IPS DF 4.7 (cell line): ENCODE measurements around the gene KIF26B.
"Not testable (repeated sequence)": the region's sequence is repeated elsewhere in the genome, so short reads cannot be mapped to it uniquely, and the experiment has no call there.

Source experiments
- DNase-seq: peaks from one replicate; pipeline ENCODE4 v3.0.0-alpha.2; 2013; ENCODE audit warnings: low spot score; ENCODE audit errors: extremely low read depth

KIF26B gene

GRCh38 chr1:245622332-245623014, 467.7 kb downstream of the KIF26B start:
- DNase-seq: peak; percentile 5

- no peak for DNase-seq
Observed at GRCh38 chr1:245641384-245641783, 486.6 kb downstream of the KIF26B start.

GRCh38 chr1:245645406-245645805, 490.6 kb downstream of the KIF26B start:
- DNase-seq: no peak

DNA sequence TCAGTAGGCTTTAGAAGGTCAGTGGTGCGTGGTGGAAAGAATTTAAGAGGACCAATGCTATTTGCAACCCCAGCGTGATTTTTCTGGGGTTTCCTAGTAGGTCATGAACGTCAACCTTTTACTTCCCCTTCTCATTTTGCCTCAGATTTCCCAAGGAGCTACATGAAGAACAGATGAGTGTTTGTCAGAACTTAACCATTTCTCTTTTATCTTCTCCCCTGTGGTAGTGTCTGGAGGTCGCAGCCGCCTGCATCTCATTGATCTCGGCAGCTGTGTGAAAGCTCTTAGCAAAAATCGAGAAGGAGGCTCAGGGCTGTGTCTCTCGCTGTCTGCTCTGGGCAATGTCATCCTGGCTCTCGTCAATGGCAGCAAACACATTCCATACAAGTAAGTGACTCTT, 491.1 kb downstream of the KIF26B start:
- no peak for DNase-seq

GRCh38 chr1:245648749-245649522, 494.2 kb downstream of the KIF26B start:
- DNase-seq: no peak

GRCh38 chr1:245649666-245650065, 494.9 kb downstream of the KIF26B start:
- no peak for DNase-seq

DNA sequence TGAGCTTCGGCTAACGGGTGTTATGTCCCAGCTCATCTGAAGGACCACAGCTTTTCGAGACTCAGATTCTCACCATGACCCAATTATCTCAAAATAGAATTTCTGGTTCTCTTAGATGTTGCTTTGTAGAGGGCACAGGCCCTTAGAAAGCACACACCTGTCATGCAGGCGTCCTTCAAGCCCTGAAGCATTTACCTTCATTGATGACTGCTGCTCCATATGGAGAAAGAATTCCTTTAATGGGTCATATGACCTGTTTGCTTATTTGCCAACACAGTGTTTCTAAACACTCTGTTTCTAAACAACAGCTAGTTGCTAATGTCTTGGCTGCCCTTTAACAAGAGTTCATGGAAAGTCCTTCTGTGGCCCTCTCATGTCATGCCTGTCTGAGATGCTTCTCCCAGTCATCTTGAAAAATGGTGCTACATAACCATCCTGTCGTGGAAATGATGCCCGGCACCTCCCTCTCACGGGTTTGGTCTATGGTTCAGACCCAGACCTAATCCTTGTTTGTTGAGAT, 495.7 kb downstream of the KIF26B start:
- DNase-seq: no peak

- no peak for DNase-seq
Observed at GRCh38 chr1:245651093-245651492, 496.3 kb downstream of the KIF26B start.

DNA sequence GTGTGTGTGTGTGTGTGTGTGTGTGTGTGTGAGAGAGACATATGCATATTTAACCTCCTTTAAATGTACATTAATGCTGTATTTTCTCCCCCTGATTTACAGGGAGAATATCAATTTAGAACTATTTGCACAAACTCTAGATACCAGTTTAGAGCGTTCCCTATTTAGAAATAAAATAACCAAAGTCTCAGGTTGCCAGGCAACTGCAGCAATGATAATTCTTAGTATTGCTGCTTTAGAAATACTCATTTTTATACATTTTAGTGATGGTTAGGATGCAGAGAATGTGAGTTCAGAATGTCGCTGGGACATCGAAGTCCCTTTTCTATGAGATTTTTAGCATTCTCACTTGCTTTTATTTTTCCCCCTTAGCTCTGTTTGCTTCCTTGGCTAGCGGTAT, 497.3 kb downstream of the KIF26B start:
- no peak for DNase-seq

- DNase-seq: no peak
Observed at GRCh38 chr1:245652660-245653427, 498.1 kb downstream of the KIF26B start.

- DNase-seq: no peak
Observed at GRCh38 chr1:245654460-245655050, 499.8 kb downstream of the KIF26B start.

- no peak for DNase-seq
Observed at GRCh38 chr1:245656189-245656717, 501.5 kb downstream of the KIF26B start.

- DNase-seq: no peak
Observed at GRCh38 chr1:245657371-245657770, 502.6 kb downstream of the KIF26B start.

DNA sequence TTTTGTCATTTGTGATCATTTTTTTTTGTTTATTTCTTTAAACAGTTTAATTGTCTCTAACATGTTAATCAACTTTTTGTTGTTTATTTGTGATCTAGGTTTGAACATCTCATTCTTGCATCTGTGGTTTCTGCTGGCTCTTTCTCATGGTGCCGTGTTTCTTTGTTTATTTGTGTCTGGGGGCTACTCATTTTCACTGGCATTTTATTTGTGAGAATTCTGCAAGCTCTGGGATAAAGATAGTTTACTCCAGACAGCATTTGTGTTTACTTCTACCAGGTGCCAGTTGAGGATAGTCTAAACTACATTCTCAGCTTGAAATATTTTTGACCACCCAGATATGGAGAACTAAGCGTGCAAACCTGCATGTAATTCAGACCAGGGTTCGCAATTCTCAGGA, 508.6 kb downstream of the KIF26B start:
- DNase-seq: no peak

- no peak for DNase-seq
Observed at GRCh38 chr1:245663841-245664240, 509.1 kb downstream of the KIF26B start.

GRCh38 chr1:245666412-245666811, 511.6 kb downstream of the KIF26B start:
- DNase-seq: no peak

- DNase-seq: no peak
Observed at GRCh38 chr1:245671349-245671748, 516.6 kb downstream of the KIF26B start.

- DNase-seq: no peak
Observed at GRCh38 chr1:245671966-245672767, 517.4 kb downstream of the KIF26B start.

- DNase-seq: not testable (repeated sequence)
Observed at GRCh38 chr1:245672836-245673656, 518.3 kb downstream of the KIF26B start.
